HEK293 (cell line): ENCODE measurements around the gene TAS1R3.

Source experiments
- CTCF ChIA-PET: fragments of 350-600 bp; formaldehyde crosslinking; extraction: SDS; loops from one replicate; lab custom pipeline; 2021; ENCODE audit warnings: antibody characterized with exemption; lab: Yijun Ruan, JAX
- POLR2A ChIA-PET: fragments of 300-600 bp; formaldehyde crosslinking; extraction: SDS; loops from one replicate; lab custom pipeline; 2020; ENCODE audit warnings: antibody characterized with exemption, inconsistent platforms; lab: Yijun Ruan, JAX
- H3K27ac ChIP-seq: fragments of 200-500 bp; sonication (Bioruptor generic); 2 replicates; pipeline ENCODE4 v1.5.1; 2014; ENCODE audit warnings: low read depth, low read length, control low read depth, inconsistent platforms; ENCODE audit errors: extremely low read depth
- H3K36me3 ChIP-seq, 2 experiments: fragments of 200-500 bp in 1 of 2; sonication (Bioruptor generic) in 1 of 2; 1 replicate in 1 of 2; 2 replicates in 1 of 2; pipeline ENCODE4 v1.5.1; 2014 to 2017; ENCODE audit warnings: inconsistent platforms in 2 of 2, low read length in 2 of 2; ENCODE audit not compliant: control insufficient read depth in 2 of 2, insufficient read depth in 1 of 2
- H3K4me1 ChIP-seq: fragments of 200-500 bp; sonication (Bioruptor generic); 2 replicates; pipeline ENCODE4 v1.5.1; 2014; ENCODE audit warnings: mild to moderate bottlenecking, low read length, inconsistent platforms; ENCODE audit not compliant: control insufficient read depth, insufficient read depth
- H3K4me3 ChIP-seq: 2 replicates; pipeline ENCODE4 v1.5.1; 2011; ENCODE audit warnings: low read depth, mild to moderate bottlenecking, control low read depth, low read length, moderate library complexity
- H3K9me3 ChIP-seq: fragments of 200-500 bp; sonication (Bioruptor generic); 2 replicates; pipeline ENCODE4 v1.5.1; 2014; ENCODE audit warnings: low read depth, low read length, inconsistent platforms; ENCODE audit not compliant: control insufficient read depth, insufficient read depth
- CTCF ChIP-seq: fragments of 450-650 bp; formaldehyde crosslinking; IDR thresholded peaks from 2 replicates; pipeline ENCODE4 v1.5.1; 2016; ENCODE audit warnings: missing biosample characterization, missing genetic modification characterization
- EGR2 ChIP-seq: fragments of 450-650 bp; formaldehyde crosslinking; IDR thresholded peaks from 2 replicates; pipeline ENCODE4 v1.5.1; 2016; ENCODE audit warnings: low read depth, missing biosample characterization, missing genetic modification characterization
- GLIS2 ChIP-seq: fragments of 450-650 bp; formaldehyde crosslinking; IDR thresholded peaks from 2 replicates; pipeline ENCODE4 v1.5.1; 2016; ENCODE audit warnings: missing biosample characterization, missing genetic modification characterization
- IKZF3 ChIP-seq: fragments of 450-650 bp; IDR thresholded peaks from 2 replicates; pipeline ENCODE4 v1.5.0; 2018; ENCODE audit warnings: missing biosample characterization, mild to moderate bottlenecking, missing genetic modification characterization, moderate library complexity
- KLF10 ChIP-seq: fragments of 450-650 bp; IDR thresholded peaks from 2 replicates; pipeline ENCODE4 v1.5.1; 2018; ENCODE audit warnings: missing biosample characterization, mild to moderate bottlenecking, missing genetic modification characterization
- RBAK ChIP-seq: fragments of 450-650 bp; formaldehyde crosslinking; IDR thresholded peaks from 2 replicates; pipeline ENCODE4 v1.5.1; 2016; ENCODE audit warnings: missing biosample characterization, missing genetic modification characterization
- REPIN1 ChIP-seq: fragments of 450-650 bp; formaldehyde crosslinking; IDR thresholded peaks from 2 replicates; pipeline ENCODE4 v1.5.1; 2017; ENCODE audit warnings: missing biosample characterization, missing genetic modification characterization, low read depth
- SCRT2 ChIP-seq: fragments of 450-650 bp; formaldehyde crosslinking; IDR thresholded peaks from 2 replicates; pipeline ENCODE4 v1.5.1; 2016; ENCODE audit warnings: missing biosample characterization, missing genetic modification characterization
- ZBTB1 ChIP-seq: fragments of 450-650 bp; formaldehyde crosslinking; IDR thresholded peaks from 2 replicates; pipeline ENCODE4 v1.5.1; 2016; ENCODE audit warnings: missing biosample characterization, missing genetic modification characterization
- ZBTB6 ChIP-seq: fragments of 450-650 bp; formaldehyde crosslinking; IDR thresholded peaks from 2 replicates; pipeline ENCODE4 v1.5.1; 2017; ENCODE audit warnings: missing biosample characterization, missing genetic modification characterization
- ZNF18 ChIP-seq: fragments of 450-650 bp; formaldehyde crosslinking; IDR thresholded peaks from 2 replicates; pipeline ENCODE4 v1.5.1; 2016; ENCODE audit warnings: missing biosample characterization, missing genetic modification characterization
- ZNF354C ChIP-seq: fragments of 450-650 bp; formaldehyde crosslinking; IDR thresholded peaks from 2 replicates; pipeline ENCODE4 v1.5.1; 2016; ENCODE audit warnings: missing biosample characterization, missing genetic modification characterization, low read depth, borderline replicate concordance
- ZNF366 ChIP-seq: fragments of 450-650 bp; formaldehyde crosslinking; conservative IDR thresholded peaks from 2 replicates; pipeline ENCODE4 v1.5.1; 2016; ENCODE audit warnings: missing biosample characterization, missing genetic modification characterization
- ZNF398 ChIP-seq: fragments of 450-650 bp; formaldehyde crosslinking; IDR thresholded peaks from 2 replicates; pipeline ENCODE4 v1.5.1; 2017; ENCODE audit warnings: missing biosample characterization, missing genetic modification characterization
- ZNF423 ChIP-seq: fragments of 450-650 bp; formaldehyde crosslinking; IDR thresholded peaks from 2 replicates; pipeline ENCODE4 v1.5.1; 2016; ENCODE audit warnings: missing biosample characterization, missing genetic modification characterization
- ZNF513 ChIP-seq: fragments of 450-650 bp; IDR thresholded peaks from 2 replicates; pipeline ENCODE4 v1.5.1; 2018; ENCODE audit warnings: missing biosample characterization, missing genetic modification characterization
- ZNF664 ChIP-seq: fragments of 450-650 bp; formaldehyde crosslinking; IDR thresholded peaks from 2 replicates; pipeline ENCODE4 v1.5.1; 2016; ENCODE audit warnings: missing biosample characterization, missing genetic modification characterization
- ZNF768 ChIP-seq: fragments of 450-650 bp; formaldehyde crosslinking; IDR thresholded peaks from 2 replicates; pipeline ENCODE4 v1.5.1; 2018; ENCODE audit warnings: missing biosample characterization, mild to moderate bottlenecking, missing genetic modification characterization
- ZSCAN30 ChIP-seq: fragments of 450-650 bp; IDR thresholded peaks from 2 replicates; pipeline ENCODE4 v1.5.1; 2018; ENCODE audit warnings: missing biosample characterization, mild to moderate bottlenecking, missing genetic modification characterization, moderate library complexity
- ZSCAN4 ChIP-seq: fragments of 450-650 bp; formaldehyde crosslinking; IDR thresholded peaks from 2 replicates; pipeline ENCODE4 v1.5.1; 2017; ENCODE audit warnings: missing biosample characterization, missing genetic modification characterization
- ZXDB ChIP-seq: fragments of 450-650 bp; formaldehyde crosslinking; IDR thresholded peaks from 2 replicates; pipeline ENCODE4 v1.5.1; 2016; ENCODE audit warnings: missing biosample characterization, missing genetic modification characterization

Gene TAS1R3

GRCh38 chr1:1305300-1306069 lies 25.6 kb upstream of the TAS1R3 start (continued):
- peak; percentile 82 for TF ChIP-seq ZNF398

GRCh38 chr1:1306070-1306660 lies 24.9 kb upstream of the TAS1R3 start:
- ChIA-PET POLR2A (interaction anchor here (1.3 kb wide), 1 partner anchor 12 kb away, joined by 4 read pairs; no protein-coding TSS in a partner anchor), CTCF (no interaction called here)
- H3K27ac ChIP-seq: peak overlapping the region; percentile 43; the same call in 1 of the 2 replicates
- peaks cover 0 to 28% of the 10 kb centered on the region in 2 experiments; a peak in 2 of 3 replicates for H3K36me3 ChIP-seq
- peaks cover 20% of the 10 kb centered on the region for H3K4me1 ChIP-seq
- TF ChIP-seq CTCF (peak; percentile 18; the same call in 1 of the 2 replicates), GLIS2 (peak; percentile 48), EGR2 (peak; percentile 46; the same call in 1 of the 2 replicates), REPIN1 (tag by site-specific recombination) (no peak), IKZF3 (tag by site-specific recombination) (peak; percentile 50; the same call in 1 of the 2 replicates), ZNF354C (tag by site-specific recombination) (no peak), ZNF768 (tag by site-specific recombination) (no peak), ZNF366 (tag by site-specific recombination) (no peak), KLF10 (tag by site-specific recombination) (no peak), ZSCAN30 (tag by site-specific recombination) (0 out of 2 replicates have a peak, but pooled peaks have one; percentile 12), ZNF423 (tag by site-specific recombination) (peak; percentile 45; the same call in 1 of the 2 replicates), ZBTB6 (tag by site-specific recombination) (peak; percentile 23; the same call in 1 of the 2 replicates)
- H3K4me3 ChIP-seq: peak overlapping the region; percentile 63; the same call in 1 of the 2 replicates
- H3K9me3 ChIP-seq: no peaks in the 10 kb centered on the region

GRCh38 chr1:1306661-1307260 lies 24.3 kb upstream of the TAS1R3 start:
- POLR2A ChIA-PET: interaction anchor here (1.3 kb wide), 1 partner anchor 12 kb away, joined by 4 read pairs; no protein-coding TSS in a partner anchor
- H3K4me1 ChIP-seq: peaks cover 20% of the 10 kb centered on the region
- CTCF ChIA-PET: no interaction called here
- TF ChIP-seq ZBTB1 (tag by site-specific recombination) (no peak), GLIS2 (no peak), RBAK (tag by site-specific recombination) (no peak), ZNF18 (tag by site-specific recombination) (peak; percentile 14; the same call in 1 of the 2 replicates), ZNF513 (no peak), ZNF664 (tag by site-specific recombination) (no peak), ZSCAN4 (peak; percentile 67; the same call in 1 of the 2 replicates), ZXDB (0 out of 2 replicates have a peak, but pooled peaks have one; percentile 23), SCRT2 (peak; percentile 49; the same call in 1 of the 2 replicates)

More at GRCh38 chr1:1306661-1307260, 24.3 kb upstream of the TAS1R3 start:
- peak overlapping the region; percentile 63 for H3K4me3 ChIP-seq
- H3K36me3 ChIP-seq: peaks cover 0 to 34% of the 10 kb centered on the region in 2 experiments; a peak in 1 of 3 replicates
- H3K27ac ChIP-seq: peak overlapping the region; percentile 75; the same call in 1 of the 2 replicates
- no peaks in the 10 kb centered on the region for H3K9me3 ChIP-seq
